Activated naive CD4-positive, alpha-beta T cell treated with anti-CD3 and anti-CD28 coated beads, Interleukin-2, amount 50 U/mL, for 72 hours (primary cell): ENCODE data around the gene TRIM72. TPM values are rescaled to one million over a fixed set of nuclear protein-coding genes. Genes with fewer than 3 reads are reported as not detected.
A peak's percentile ranks its signal among the peaks of the same experiment; 100 is the strongest.
"Not testable (repeated sequence)": the region's sequence is repeated elsewhere in the genome, so short reads cannot be mapped to it uniquely, and the experiment has no call there.

Experiments used
- ATAC-seq, 2 donors: fragments of 150-1000 bp; cut with Tn5 transposase; 2 replicates each; pipeline ENCODE4 v1.10.0; 2021; ENCODE audit warnings: mild to moderate bottlenecking in 2 of 2, moderate library complexity in 2 of 2
- DNase-seq, 2 donors: peaks; one replicate each; pipeline ENCODE4 v3.0.0; 2021 to 2022; ENCODE audit warnings: low spot score in 2 of 2
- H3K27ac Mint-ChIP-seq, 2 donors: one replicate each; pipeline ENCODE4 v1.8.0; 2022; ENCODE audit warnings: mild to moderate bottlenecking in 2 of 2, mixed read lengths in 2 of 2
- H3K36me3 Mint-ChIP-seq, 2 donors: one replicate each; pipeline ENCODE4 v1.8.0; 2022; ENCODE audit warnings: mixed read lengths in 2 of 2
- H3K9me3 Mint-ChIP-seq, 2 donors: one replicate each; pipeline ENCODE4 v1.8.0; 2022; ENCODE audit warnings: mixed read lengths in 2 of 2
- total RNA-seq, 2 donors: library from RNA; stranded (reverse); gene quantifications; one replicate each; pipeline ENCODE4 v1.2.3, GENCODE V29; 2022

TRIM72 gene
- total RNA-seq, 2 donors from 2014 or later = 0.06 to 0.09 TPM

DNA sequence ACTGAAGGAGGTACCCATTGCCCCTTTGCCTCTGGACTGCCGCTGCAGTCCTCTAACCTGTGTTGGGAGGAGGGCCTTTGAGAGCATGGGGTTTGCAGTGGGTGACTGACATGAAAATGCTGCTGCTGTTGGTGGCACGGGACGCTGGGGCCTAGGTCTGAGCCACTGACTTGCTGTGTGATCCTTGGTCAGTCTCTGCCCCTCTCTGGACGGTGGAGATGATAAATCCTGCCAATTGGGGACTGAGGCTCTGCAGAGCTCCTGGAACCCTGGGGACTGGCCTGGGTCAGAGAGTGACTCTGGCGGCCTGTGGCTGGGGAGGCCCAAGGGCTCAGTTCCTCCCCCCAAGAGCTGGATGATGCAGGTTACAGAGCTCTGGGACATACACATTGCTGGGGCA lies 9.1 kb downstream of the TRIM72 start:
- ATAC-seq = no peak

DNA sequence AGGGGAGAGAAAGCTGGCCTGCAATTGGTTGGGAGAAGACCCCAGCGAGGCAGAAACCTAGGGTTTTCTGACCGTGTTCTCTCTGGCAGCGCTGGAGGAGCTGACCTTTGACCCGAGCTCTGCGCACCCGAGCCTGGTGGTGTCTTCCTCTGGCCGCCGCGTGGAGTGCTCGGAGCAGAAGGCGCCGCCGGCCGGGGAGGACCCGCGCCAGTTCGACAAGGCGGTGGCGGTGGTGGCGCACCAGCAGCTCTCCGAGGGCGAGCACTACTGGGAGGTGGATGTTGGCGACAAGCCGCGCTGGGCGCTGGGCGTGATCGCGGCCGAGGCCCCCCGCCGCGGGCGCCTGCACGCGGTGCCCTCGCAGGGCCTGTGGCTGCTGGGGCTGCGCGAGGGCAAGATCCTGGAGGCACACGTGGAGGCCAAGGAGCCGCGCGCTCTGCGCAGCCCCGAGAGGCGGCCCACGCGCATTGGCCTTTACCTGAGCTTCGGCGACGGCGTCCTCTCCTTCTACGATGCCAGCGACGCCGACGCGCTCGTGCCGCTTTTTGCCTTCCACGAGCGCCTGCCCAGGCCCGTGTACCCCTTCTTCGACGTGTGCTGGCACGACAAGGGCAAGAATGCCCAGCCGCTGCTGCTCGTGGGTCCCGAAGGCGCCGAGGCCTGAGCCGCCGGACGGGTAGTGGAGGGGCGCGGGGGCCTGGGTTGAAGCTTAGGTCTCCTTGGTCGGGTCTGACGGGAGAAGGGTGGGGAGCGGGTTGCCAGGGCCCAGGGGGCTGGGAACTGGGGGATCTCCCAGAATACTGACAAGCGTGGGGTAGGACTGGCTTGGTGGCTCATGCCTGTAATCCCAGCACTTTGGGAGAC lies 10.4 kb downstream of the TRIM72 start:
- H3K36me3 Mint-ChIP-seq = no peaks in the 10 kb centered on the region
- no peak for DNase-seq
- no peak for ATAC-seq
- no peaks in the 10 kb centered on the region for H3K9me3 Mint-ChIP-seq
- H3K27ac Mint-ChIP-seq = no peak overlapping the region

More for the DNA sequence above, 9.1 kb downstream of the TRIM72 start:
- no peak for DNase-seq
- H3K36me3 Mint-ChIP-seq = no peaks in the 10 kb centered on the region
- H3K27ac Mint-ChIP-seq = peak overlapping the region in 1 of 2 donors; percentile 14
- H3K9me3 Mint-ChIP-seq = no peaks in the 10 kb centered on the region

DNA sequence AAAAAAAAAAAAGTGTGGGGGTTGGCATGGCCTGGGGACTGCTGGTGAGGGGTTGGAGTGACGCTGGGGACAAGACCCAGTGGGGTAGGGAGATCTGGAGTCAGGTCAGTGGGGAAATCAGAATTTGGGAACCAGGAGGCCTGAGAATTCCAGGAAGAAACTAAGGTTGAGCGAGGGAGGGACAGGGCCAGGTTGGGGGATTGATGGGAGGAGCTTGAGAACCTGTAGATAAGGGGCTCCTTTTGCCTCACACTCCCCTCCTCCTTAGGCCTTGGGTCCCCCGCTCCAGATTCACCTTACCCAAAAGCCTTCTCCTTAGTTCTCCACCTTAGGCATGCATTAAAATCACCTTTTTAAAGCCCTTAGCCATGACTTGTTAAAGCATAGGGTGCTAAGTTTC lies 11.3 kb downstream of the TRIM72 start:
- no peak overlapping the region for H3K27ac Mint-ChIP-seq
- ATAC-seq = no peak

DNA sequence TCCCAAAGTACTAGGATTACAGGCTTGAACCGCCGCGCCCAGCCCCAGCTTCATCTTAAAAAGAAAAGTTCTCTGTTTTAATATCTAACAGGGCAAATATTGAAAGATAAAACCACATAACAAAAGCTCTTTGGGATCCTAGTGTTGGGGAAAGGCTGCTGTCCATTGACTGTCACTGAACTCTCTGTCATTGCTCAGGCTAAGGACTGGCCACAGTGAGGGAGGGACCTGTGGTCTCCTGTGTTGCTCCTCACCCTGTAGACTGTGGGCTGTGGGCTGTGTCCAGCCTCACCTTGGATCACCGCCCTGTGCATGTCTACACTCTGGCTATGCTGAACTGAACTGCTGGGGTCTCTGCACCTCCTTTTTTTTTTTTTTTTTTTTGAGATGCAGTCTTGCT lies 14.3 kb downstream of the TRIM72 start:
- Mint-ChIP-seq H3K27ac (no peak overlapping the region), H3K36me3 (no peaks in the 10 kb centered on the region), H3K9me3 (no peaks in the 10 kb centered on the region)
- no peak for DNase-seq
- no peak for ATAC-seq

More for the DNA sequence above, 11.3 kb downstream of the TRIM72 start:
- Mint-ChIP-seq H3K36me3 (no peaks in the 10 kb centered on the region), H3K9me3 (no peaks in the 10 kb centered on the region)
- DNase-seq = no peak

GRCh38 chr16:31229501-31229900 lies 15.6 kb downstream of the TRIM72 start:
- Mint-ChIP-seq H3K27ac (no peak overlapping the region), H3K36me3 (no peaks in the 10 kb centered on the region), H3K9me3 (peaks cover 4 to 5% of the 10 kb centered on the region in 2 donors)
- ATAC-seq (no peak), DNase-seq (no peak)

DNA sequence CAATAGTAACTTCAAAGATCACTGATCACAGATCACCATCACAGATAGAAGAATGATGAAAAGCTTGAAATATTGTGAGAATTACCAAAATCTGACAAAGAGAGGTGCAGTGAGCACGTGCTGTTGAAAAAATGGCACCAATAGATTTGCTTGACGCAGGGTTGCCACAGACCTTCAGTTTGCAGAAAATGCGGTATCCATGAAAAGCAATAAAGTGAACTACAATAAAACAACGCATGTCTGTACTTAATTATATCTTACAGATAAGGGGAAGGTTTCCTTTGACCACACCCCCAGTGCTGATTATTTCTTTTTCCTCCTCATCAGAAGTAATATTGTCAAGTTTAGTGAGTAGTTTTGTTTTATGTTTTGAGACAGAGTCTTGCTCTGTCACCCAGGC lies 24.1 kb downstream of the TRIM72 start:
- DNase-seq (no peak), ATAC-seq (no peak)
- H3K36me3 Mint-ChIP-seq = no peaks in the 10 kb centered on the region
- H3K27ac Mint-ChIP-seq = no peak overlapping the region
- H3K9me3 Mint-ChIP-seq = peaks cover 4 to 5% of the 10 kb centered on the region in 2 donors

GRCh38 chr16:31242206-31242605 lies 28.3 kb downstream of the TRIM72 start:
- ATAC-seq = no peak
- Mint-ChIP-seq H3K9me3 (no peaks in the 10 kb centered on the region), H3K27ac (no peak overlapping the region), H3K36me3 (no peaks in the 10 kb centered on the region)
- no peak for DNase-seq

GRCh38 chr16:31243734-31244670 lies 30.1 kb downstream of the TRIM72 start:
- ATAC-seq (no peak), DNase-seq (no peak)
- no peak overlapping the region for H3K27ac Mint-ChIP-seq
- no peaks in the 10 kb centered on the region for H3K9me3 Mint-ChIP-seq
- no peaks in the 10 kb centered on the region for H3K36me3 Mint-ChIP-seq

GRCh38 chr16:31245598-31245997 lies 31.7 kb downstream of the TRIM72 start:
- H3K36me3 Mint-ChIP-seq, ATAC-seq, DNase-seq, H3K9me3 Mint-ChIP-seq, H3K27ac Mint-ChIP-seq: not testable (repeated sequence)

DNA sequence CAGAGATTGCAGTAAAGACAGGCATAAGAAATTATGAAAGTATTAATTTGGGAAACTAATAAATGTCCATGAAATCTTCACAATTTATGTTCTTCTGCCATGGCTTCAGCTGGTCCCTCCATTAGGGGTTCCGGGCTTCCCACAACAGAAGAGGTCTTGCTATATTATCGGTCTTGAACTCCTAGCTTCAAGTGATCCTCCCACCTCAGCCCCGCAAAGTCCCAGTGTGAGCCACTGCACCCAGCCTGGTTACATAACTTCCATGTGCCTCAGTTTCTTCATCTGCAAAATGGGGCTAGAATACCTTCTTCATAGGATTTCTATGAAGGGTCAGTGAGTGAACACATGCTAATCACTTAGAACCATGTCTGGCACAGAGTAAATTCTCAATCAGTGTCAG lies 32.4 kb downstream of the TRIM72 start:
- Mint-ChIP-seq H3K9me3 (no peaks in the 10 kb centered on the region), H3K36me3 (no peaks in the 10 kb centered on the region), H3K27ac (no peak overlapping the region)
- ATAC-seq = no peak
- DNase-seq = no peak

- DNase-seq (no peak), ATAC-seq (no peak)
- H3K36me3 Mint-ChIP-seq = no peaks in the 10 kb centered on the region
- H3K9me3 Mint-ChIP-seq = no peaks in the 10 kb centered on the region
- no peak overlapping the region for H3K27ac Mint-ChIP-seq
Measured at GRCh38 chr16:31248344-31248743, 34.4 kb downstream of the TRIM72 start.

- H3K27ac Mint-ChIP-seq = peak overlapping the region in 1 of 2 donors; percentile 80
- DNase-seq (no peak), ATAC-seq (peak in 1 of 2 donors; percentile 75)
- H3K36me3 Mint-ChIP-seq = no peaks in the 10 kb centered on the region
- H3K9me3 Mint-ChIP-seq = no peaks in the 10 kb centered on the region
Measured at GRCh38 chr16:31250782-31251384, 37.0 kb downstream of the TRIM72 start.

DNA sequence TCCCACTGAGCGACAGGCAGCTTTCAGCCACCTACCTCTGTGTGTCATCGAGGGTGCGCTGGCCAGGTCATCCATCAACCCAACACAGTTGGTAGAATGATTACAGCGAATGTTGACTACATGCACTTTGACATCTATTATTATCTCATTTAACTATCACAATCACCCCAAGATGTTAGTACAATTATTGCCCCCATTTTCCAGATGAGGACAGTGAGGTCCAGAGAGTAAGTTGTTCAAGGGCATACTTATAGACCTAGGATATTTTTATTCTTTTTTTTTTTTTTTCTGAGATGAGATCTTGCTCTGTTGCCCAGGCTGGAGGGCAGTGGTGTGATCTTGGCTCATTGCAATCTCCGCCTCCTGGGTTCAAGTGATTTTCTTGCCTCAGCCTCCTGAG lies 37.5 kb downstream of the TRIM72 start:
- no peak for ATAC-seq
- no peak for DNase-seq
- Mint-ChIP-seq H3K9me3 (no peaks in the 10 kb centered on the region), H3K36me3 (no peaks in the 10 kb centered on the region), H3K27ac (peak overlapping the region in 1 of 2 donors; percentile 62)

- Mint-ChIP-seq H3K27ac (peak overlapping the region; percentile 60 to 66), H3K36me3 (no peaks in the 10 kb centered on the region), H3K9me3 (no peaks in the 10 kb centered on the region)
- peak in 1 of 2 donors; percentile 39 for DNase-seq
- ATAC-seq = peak; percentile 88
Measured at GRCh38 chr16:31253642-31254045, 39.7 kb downstream of the TRIM72 start.

- no peak for ATAC-seq
- Mint-ChIP-seq H3K27ac (no peak overlapping the region), H3K9me3 (no peaks in the 10 kb centered on the region), H3K36me3 (no peaks in the 10 kb centered on the region)
- DNase-seq = no peak
Measured at GRCh38 chr16:31256466-31256865, 42.5 kb downstream of the TRIM72 start.

DNA sequence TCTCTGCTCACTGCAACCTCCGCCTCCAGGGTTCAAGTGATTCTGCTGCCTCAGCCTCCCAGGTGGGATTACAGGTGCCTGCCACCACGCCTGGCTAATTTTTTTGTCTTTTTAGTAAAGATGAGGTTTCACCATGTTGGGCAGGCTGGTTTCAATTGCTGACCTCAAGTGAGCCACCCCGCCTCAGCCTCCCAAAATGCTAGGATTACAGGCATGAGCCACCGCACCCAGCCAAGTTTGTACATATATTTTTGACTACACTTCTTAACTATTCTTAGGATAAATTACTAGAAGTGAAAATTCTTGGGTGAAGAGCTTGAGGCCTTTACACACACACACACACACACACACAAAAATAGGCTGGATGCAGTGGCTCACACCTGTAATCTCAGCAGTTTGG lies 44.4 kb downstream of the TRIM72 start:
- Mint-ChIP-seq H3K9me3 (no peaks in the 10 kb centered on the region), H3K36me3 (no peaks in the 10 kb centered on the region), H3K27ac (no peak overlapping the region)
- no peak for DNase-seq
- no peak for ATAC-seq
